AG04450 (cell line): ENCODE data around the gene ACSS2. TPM values are rescaled to one million over a fixed set of nuclear protein-coding genes. Genes with fewer than 3 reads are reported as not detected.

Experiments used
- CTCF ChIA-PET: fragments of 300-600, 350-600 bp; formaldehyde crosslinking; extraction: SDS; loops from one replicate; lab custom pipeline; 2022; ENCODE audit warnings: antibody characterized with exemption, inconsistent platforms; lab: Charles Lee
- POLR2A ChIA-PET: fragments of 350-600 bp; formaldehyde crosslinking; extraction: SDS; loops from one replicate; lab custom pipeline; 2021; ENCODE audit warnings: antibody characterized with exemption, inconsistent platforms; lab: Yijun Ruan, JAX
- DNase-seq: peaks from one replicate; pipeline ENCODE4 v3.0.0-alpha.2; 2011; ENCODE audit warnings: low read depth, low spot score
- H3K27ac ChIP-seq: one replicate; pipeline ENCODE4 v1.5.1; 2012; ENCODE audit warnings: low read depth, low read length, control low read depth
- H3K27me3 ChIP-seq: one replicate; pipeline ENCODE4 v1.6.0; 2012; ENCODE audit warnings: low read length; ENCODE audit not compliant: control insufficient read depth, insufficient read depth
- H3K4me3 ChIP-seq: 2 replicates; pipeline ENCODE4 v1.5.1; 2011; ENCODE audit warnings: mild to moderate bottlenecking, low read depth, low read length, control low read depth
- H3K9me3 ChIP-seq: 2 replicates; pipeline ENCODE4 v1.5.1; 2012; ENCODE audit warnings: low read length; ENCODE audit not compliant: control insufficient read depth, insufficient read depth
- polyA plus RNA-seq: library from polyadenylated mRNA; depleted of rRNA; stranded (reverse); fragments of >200 nt; gene quantifications from 2 replicates; pipeline ENCODE4 v1.2.3, GENCODE V29; 2011
- TF ChIP-seq, protein P1 (sequence below): IDR thresholded peaks from 2 replicates; pipeline ENCODE4 v1.5.1; 2011; ENCODE audit warnings: low read depth, low read length, control low read depth, inconsistent platforms

ACSS2 gene
- polyA plus RNA-seq, 1 experiment, result 37.3 TPM

DNA sequence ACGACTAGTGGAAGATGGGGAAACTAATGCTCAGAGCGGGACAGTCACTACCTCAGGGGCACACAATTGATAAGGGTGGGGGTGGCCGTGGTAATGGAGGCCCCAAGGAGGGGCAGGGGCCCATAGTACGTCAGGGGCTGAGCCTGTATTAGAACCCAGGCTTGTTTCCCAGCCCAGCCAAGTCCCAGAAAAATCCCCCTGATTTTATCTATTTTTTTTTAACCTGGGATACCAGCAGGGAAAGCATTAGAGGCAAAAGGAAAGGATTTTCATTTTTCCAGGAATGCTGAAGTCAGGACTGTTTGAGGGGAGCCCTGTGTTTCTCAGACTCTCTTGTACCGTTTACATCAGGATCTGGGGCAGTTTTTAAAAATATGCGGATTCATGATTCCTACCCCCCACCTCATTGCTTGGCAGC, 79.6 kb downstream of the ACSS2 start:
- H3K27me3 ChIP-seq, result no peaks in the 10 kb centered on the region
- 0 out of 2 replicates have a peak, but pooled peaks cover 4% of the 10 kb centered on the region for H3K9me3 ChIP-seq
- ChIA-PET POLR2A (interaction anchor here (0.6 to 2.1 kb wide), 7 partner anchors 10 to 102 kb away, joined by 3 to 17 read pairs (median 7); partner anchors contain the start of gene ACSS2), CTCF (interaction anchor here (0.6 to 4.2 kb wide), 7 partner anchors 10 to 136 kb away, joined by 3 to 57 read pairs (median 4); partner anchors contain the start of genes ACSS2 and GGT7)
- DNase-seq, result no peak
- TF ChIP-seq, protein P1, sequence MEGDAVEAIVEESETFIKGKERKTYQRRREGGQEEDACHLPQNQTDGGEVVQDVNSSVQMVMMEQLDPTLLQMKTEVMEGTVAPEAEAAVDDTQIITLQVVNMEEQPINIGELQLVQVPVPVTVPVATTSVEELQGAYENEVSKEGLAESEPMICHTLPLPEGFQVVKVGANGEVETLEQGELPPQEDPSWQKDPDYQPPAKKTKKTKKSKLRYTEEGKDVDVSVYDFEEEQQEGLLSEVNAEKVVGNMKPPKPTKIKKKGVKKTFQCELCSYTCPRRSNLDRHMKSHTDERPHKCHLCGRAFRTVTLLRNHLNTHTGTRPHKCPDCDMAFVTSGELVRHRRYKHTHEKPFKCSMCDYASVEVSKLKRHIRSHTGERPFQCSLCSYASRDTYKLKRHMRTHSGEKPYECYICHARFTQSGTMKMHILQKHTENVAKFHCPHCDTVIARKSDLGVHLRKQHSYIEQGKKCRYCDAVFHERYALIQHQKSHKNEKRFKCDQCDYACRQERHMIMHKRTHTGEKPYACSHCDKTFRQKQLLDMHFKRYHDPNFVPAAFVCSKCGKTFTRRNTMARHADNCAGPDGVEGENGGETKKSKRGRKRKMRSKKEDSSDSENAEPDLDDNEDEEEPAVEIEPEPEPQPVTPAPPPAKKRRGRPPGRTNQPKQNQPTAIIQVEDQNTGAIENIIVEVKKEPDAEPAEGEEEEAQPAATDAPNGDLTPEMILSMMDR, result no peak
- peak overlapping the region; percentile 73 for H3K27ac ChIP-seq
- H3K4me3 ChIP-seq, result peak overlapping the region; percentile 80

GRCh38 chr20:34956751-34957472, 80.5 kb downstream of the ACSS2 start:
- no peaks in the 10 kb centered on the region for H3K27me3 ChIP-seq
- TF ChIP-seq, protein P1, result no peak
- no peak overlapping the region for H3K4me3 ChIP-seq
- H3K27ac ChIP-seq, result no peak overlapping the region
- H3K9me3 ChIP-seq, result 0 out of 2 replicates have a peak, but pooled peaks cover 4% of the 10 kb centered on the region
- ChIA-PET CTCF (interaction anchor here (4.2 kb wide), 1 partner anchor 83 kb away, joined by 57 read pairs; the partner anchor contains the start of genes ACSS2 and GGT7), POLR2A (interaction anchor here (2.0 kb wide), 1 partner anchor 81 kb away, joined by 13 read pairs; the partner anchor contains the start of gene ACSS2)
- DNase-seq, result no peak

DNA sequence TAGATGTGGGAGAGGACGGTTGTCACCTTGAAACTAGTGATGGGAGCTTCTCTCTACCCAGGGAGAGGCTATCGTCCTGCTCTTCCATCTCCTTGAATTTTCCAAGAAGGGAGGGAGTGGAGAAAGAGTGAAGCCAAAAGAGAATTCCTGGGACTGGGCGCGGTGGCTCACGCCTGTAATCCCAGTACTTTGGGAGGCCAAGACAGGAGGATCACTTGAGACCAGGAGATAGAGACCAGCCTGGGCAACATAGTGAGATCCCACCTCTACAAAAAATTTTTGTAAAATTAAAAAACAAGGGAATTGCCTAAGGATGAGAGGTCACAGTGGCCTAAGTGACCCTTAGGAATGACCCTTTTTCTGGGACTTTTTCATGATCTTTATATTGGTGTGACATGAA, 88.1 kb downstream of the ACSS2 start:
- ChIA-PET POLR2A (no interaction called here), CTCF (no interaction called here)
- Histone ChIP-seq H3K27ac (no peak overlapping the region), H3K27me3 (no peaks in the 10 kb centered on the region), H3K4me3 (no peak overlapping the region), H3K9me3 (no peaks in the 10 kb centered on the region)
- TF ChIP-seq, protein P1, result no peak
- DNase-seq, result no peak

- ChIA-PET CTCF (no interaction called here), POLR2A (no interaction called here)
- TF ChIP-seq, protein P1, result no peak
- Histone ChIP-seq H3K27ac (no peak overlapping the region), H3K27me3 (no peaks in the 10 kb centered on the region), H3K4me3 (no peak overlapping the region), H3K9me3 (no peaks in the 10 kb centered on the region)
- DNase-seq, result no peak
Measured at GRCh38 chr20:34965051-34965450, 88.6 kb downstream of the ACSS2 start.

GRCh38 chr20:34967421-34967820, 91.0 kb downstream of the ACSS2 start:
- POLR2A ChIA-PET, result no interaction called here
- H3K27me3 ChIP-seq, result peaks cover 9% of the 10 kb centered on the region
- no peak for DNase-seq
- H3K27ac ChIP-seq, result no peak overlapping the region
- H3K9me3 ChIP-seq, result no peaks in the 10 kb centered on the region
- no peak overlapping the region for H3K4me3 ChIP-seq
- CTCF ChIA-PET, result no interaction called here
- TF ChIP-seq, protein P1, result no peak
